Activated CD4-positive, CD25-positive, alpha-beta regulatory T cell treated with anti-CD3 and anti-CD28 coated beads, Interleukin-2, amount 50 U/mL, for 16 hours (primary cell): Measurements from ENCODE around the gene OSBPL1A.

Experiments used
- DNase-seq: peaks from one replicate; pipeline ENCODE4 v3.0.0-alpha.2; 2020; ENCODE audit warnings: low read depth, low spot score

The OSBPL1A gene

DNA sequence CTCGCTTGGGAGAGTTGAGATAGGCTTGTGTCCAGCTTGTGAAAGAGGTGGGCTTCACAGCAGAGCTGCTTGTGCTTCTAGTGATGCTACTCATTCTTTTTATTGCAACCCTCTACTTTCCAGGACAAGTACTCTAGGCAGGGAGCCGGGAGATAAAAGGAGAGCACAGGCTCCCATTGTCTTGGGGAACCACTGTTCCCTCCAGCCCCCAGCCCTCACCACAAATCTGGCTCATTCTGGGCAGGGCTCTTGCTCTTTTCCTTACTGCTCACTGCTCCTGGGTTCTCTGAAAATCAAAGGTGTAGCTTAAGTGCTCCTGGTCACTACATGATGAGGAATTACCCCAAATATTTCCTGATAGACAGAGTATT is 177.3 kb downstream of the OSBPL1A start:
- no peak for DNase-seq

GRCh38 chr18:24219561-24220317 is 177.9 kb downstream of the OSBPL1A start:
- no peak for DNase-seq

DNA sequence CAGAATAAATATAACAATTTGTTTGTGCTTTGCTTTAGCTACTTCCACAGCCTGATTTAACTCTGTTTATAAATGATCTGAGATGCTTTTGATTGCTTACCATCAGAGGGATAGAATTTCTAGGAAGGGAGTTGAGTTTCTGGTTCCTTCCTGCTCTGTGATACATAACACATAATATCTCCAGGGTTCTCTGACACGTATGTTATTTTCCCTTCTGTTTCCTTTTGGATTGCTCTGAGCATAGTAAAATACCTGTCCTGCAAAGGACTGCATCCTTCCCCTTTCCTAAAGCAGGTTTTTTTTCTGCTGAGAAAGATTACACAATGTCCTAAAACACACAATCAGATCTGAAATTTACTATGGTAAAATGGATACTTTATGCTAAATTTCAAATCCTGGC is 182.7 kb downstream of the OSBPL1A start:
- DNase-seq = no peak

DNA sequence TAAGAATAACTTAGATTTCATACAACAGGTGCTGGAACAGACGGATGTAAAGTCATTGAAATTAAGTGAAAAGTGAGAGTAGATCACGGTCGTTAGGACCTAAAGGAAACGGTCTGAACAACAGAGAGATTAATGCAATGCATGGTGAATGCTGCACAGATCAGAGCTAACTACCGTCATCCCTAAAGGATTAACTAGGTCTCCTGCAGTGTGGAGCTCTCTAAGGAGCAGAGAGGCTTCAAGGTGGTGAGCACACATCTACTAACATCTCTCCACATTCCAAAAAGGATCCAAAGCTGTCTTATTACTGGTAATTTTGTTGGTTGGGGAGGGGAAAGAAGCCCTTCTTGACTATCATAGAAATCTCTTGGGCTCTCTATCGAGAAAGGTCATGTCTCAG is 183.5 kb downstream of the OSBPL1A start:
- no peak for DNase-seq

- no peak for DNase-seq
Observed at GRCh38 chr18:24212939-24213338, 184.7 kb downstream of the OSBPL1A start.

- DNase-seq = no peak
Observed at GRCh38 chr18:24209558-24209957, 188.1 kb downstream of the OSBPL1A start.

- no peak for DNase-seq
Observed at GRCh38 chr18:24208270-24209035, 189.2 kb downstream of the OSBPL1A start.

DNA sequence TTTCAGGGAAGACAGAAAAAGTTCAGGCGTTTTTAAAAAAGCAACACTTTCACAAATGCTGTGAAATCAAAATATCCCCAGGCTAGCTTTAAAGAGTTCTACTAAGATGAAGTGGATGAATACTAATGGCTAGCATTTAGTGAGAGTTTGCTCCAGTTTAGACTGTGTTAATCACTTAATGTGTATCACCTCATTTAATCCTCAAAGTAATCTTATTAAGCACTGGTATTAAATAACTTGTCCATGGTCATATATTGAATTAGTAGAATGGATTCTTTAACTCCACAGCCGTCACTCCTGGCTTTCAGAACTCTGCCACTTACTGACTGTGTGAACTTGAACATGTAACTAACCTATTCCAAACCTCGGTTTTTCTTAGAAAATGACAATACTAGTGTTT is 192.7 kb downstream of the OSBPL1A start:
- DNase-seq = no peak

DNA sequence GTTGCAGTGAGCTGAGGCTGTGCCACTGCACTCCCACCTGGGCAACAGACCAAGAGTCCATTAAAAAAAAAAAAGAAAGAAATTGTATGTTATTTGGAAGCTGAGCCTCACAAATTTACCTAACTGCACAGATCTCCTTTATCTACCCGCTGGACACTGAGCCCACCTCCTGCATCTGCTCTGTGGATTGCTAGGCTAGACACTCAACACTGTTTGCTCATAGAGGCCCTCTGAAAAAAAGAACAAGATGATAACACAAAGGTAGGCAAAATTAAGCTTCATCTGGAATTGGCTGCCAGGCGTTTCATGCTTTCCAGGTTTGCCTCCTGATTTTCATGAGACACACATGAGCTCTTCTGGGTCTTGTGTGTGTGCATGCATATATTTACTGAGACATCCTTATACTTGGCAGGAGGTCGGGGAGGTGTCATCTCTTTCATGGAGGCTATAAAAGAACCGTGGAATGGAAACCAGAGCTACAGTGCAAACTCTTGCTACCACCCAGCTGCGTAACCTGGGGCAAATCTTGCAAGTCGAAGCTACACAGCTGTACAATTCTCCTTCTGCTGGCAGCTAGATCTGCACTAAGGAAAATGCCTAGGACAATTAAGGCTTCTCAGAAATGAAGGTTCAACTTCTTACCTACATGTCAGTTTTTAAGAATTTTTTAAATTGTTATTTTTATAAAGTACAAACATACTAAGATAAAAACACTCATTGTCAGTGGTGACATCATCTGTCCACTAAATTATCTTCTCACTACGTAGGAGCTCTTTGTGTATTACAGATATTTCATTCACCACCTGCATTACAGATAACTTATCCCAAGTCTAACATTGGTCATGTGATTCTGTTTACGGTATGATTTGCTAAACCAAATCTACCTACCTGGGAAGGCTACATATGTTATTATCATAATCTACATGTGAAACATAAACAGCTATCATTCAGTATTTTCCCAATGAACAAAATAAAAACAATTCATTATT is 195.6 kb downstream of the OSBPL1A start:
- no peak for DNase-seq

DNA sequence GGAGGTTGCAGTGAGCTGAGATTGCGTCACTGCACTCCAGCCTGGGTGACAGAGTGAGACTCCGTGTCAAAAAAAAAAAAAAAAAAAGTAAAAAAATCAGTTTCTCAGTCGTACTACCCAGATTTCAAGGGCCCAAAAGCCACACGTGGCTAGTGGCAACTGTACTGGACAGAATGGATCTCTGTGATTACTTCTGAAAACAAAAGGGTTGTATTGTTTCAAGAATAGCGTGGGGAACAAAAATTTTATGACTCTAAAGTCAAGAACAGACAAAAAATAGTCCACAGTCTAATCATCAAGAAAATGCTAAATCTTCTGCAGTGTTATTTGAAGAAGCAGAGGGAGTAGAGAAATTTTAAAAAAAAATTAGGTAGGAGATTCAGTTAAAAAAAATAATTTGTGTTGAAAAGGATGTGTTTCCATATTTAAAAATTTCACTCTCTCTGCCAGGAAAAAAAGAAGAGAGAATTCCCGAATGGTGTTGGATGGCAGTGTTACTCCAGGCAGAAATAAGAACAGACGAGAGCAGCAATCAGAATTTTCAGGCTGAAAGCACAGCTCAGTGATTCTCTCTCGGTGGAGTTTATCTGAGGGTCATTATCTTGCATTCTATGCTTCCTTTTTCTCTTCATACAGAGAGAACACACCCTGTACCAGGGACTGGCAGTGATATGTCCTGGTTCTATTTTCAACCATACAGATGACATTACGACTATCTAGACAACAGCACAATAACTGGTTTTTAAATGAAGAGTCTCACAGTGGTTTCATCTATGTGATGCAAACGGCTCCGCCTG is 196.9 kb downstream of the OSBPL1A start:
- DNase-seq = no peak

- no peak for DNase-seq
Observed at GRCh38 chr18:24199372-24199962, 198.2 kb downstream of the OSBPL1A start.

DNA sequence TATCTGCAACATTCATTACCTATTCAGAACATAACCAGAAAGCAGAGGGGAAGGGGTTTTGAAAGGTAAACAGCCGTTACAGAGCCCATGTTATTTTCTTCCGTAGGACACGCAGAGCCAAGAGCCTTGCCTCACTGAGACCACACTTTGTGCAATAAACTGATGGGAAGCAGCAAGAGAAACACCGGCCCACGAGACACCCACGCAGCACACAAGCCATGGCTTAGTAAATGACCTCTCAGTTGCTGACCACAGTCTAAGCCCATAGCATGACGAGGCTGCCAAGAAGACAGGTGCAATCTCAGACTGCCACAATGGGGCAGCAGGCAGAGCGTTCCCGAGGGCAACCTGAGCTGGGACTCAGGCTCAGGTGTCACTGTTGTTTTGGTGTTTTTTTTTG is 199.2 kb downstream of the OSBPL1A start:
- no peak for DNase-seq

DNA sequence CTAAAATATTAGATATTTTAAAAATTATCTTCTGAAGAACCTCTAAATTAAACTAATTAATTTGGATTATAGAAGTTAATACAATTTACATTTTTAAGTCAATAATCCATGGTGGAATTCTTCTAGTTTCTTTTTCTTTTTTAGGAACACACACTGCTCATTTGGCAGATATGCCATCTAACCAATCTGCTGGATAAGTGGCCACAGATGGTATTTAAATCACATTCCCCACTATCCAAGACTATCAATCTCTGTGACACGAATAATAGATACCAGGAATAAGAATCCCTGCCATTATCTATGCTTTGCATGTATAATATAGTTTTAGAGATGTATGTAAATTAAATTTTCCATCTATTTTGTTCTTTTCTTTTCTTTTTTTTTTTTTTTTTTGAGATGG is 200.2 kb downstream of the OSBPL1A start:
- no peak for DNase-seq

GRCh38 chr18:24196764-24197163 is 200.9 kb downstream of the OSBPL1A start:
- DNase-seq = no peak

GRCh38 chr18:24195296-24196053 is 202.1 kb downstream of the OSBPL1A start:
- no peak for DNase-seq

GRCh38 chr18:24190590-24190989 is 207.0 kb downstream of the OSBPL1A start:
- DNase-seq = no peak

DNA sequence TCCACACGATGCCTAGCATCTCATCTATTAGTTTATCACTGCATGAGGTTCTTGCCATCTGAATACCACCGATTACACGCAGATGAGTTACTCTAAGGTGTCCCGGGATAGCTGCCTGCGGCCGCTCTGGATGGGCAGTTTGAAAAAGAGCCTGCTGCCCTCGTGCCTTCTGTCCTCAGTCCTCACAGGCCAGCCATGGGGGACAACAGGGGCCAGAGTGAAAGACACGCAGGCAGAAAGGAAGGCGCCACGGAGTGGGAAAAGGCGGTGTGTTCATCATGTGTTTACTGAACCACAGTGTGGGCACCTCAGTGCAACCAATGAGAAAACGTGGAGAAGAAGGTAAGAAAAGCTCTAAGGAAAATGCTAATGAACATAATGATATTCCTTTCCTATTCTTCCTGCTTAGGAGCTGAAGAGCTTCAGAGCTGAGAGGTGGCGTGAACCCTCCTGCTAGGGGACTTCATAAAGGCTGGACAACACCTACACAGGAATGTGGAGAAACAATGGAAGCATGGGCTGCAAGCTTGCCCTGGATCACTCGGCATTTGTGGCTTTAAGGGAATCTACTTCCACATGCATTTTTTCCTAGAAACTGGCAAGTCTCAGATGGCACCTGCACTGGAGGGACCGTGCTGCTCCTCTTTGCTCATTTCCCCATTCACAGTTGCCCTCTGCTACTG is 207.8 kb downstream of the OSBPL1A start:
- DNase-seq = no peak

- no peak for DNase-seq
Observed at GRCh38 chr18:24189007-24189528, 208.6 kb downstream of the OSBPL1A start.

DNA sequence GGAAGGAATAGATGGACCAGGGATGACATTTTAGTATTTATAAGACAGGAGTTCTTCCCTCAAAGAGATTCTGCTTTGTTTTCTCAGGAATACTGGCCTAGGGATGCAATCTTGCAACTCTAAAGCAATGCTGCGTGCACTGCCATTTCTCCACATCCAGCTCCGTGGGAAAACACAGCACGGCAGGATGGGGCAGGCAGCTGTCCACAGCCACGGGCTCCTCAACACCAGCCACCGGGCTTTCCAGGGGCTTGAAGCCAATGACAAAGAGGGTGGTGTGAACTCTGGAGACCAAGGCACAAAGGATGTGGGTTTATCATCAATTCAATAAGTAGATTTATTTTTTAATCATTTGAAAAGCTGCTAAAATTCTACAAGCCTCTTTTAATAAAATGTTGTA is 209.5 kb downstream of the OSBPL1A start:
- no peak for DNase-seq
